ENCODE measurements around the gene BMPR1B. TPM values are rescaled to one million over a fixed set of nuclear protein-coding genes. Genes with fewer than 3 reads are reported as not detected.
"Not testable (repeated sequence)": the region's sequence is repeated elsewhere in the genome, so short reads cannot be mapped to it uniquely, and the experiment has no call there.

BMPR1B gene
- total RNA-seq, 6 experiments from 2014 or later = 0.31 to 1.6 (median 0.62) TPM

- DNase-seq = no peak
- TF ChIP-seq POLR2A (IDR thresholded peaks at IDR 0.05) (no peak), CTCF (IDR thresholded peaks at IDR 0.05) (no peak)
- Histone ChIP-seq H3K36me3 (no peaks in the 10 kb centered on the region), H3K27ac (no peak overlapping the region), H3K9me3 (no peaks in the 10 kb centered on the region), H3K4me1 (no peaks in the 10 kb centered on the region), H3K27me3 (no peaks in the 10 kb centered on the region), H3K4me3 (no peak overlapping the region)
- 44% methylated on average over 5 of the region's 5 CpGs for WGBS (ENCODE audit: insufficient coverage, low coverage, low lambda C conversion rate, missing lambda C conversion rate)
- intact Hi-C loops (cut with DNase I) = no loop called here
- ATAC-seq = no peak
Measured at GRCh38 chr4:94826206-94826605, 68.5 kb downstream of the BMPR1B start.

- TF ChIP-seq CTCF (IDR thresholded peaks at IDR 0.05) = no peak
- no peak for TF ChIP-seq POLR2A (IDR thresholded peaks at IDR 0.05)
- Histone ChIP-seq H3K27me3 (no peaks in the 10 kb centered on the region), H3K4me3 (no peak overlapping the region), H3K27ac (no peak overlapping the region), H3K36me3 (no peaks in the 10 kb centered on the region), H3K4me1 (no peaks in the 10 kb centered on the region), H3K9me3 (no peaks in the 10 kb centered on the region)
- ATAC-seq = no peak
- DNase-seq = no peak
- intact Hi-C loops (cut with DNase I) = no loop called here
- WGBS (ENCODE audit: insufficient coverage, low coverage, low lambda C conversion rate, missing lambda C conversion rate) = 53% methylated on average over 5 of the region's 5 CpGs
Measured at GRCh38 chr4:94827481-94828110, 69.8 kb downstream of the BMPR1B start.

- Histone ChIP-seq H3K36me3 (no peaks in the 10 kb centered on the region), H3K9me3 (no peaks in the 10 kb centered on the region), H3K27me3 (no peaks in the 10 kb centered on the region), H3K4me1 (no peaks in the 10 kb centered on the region), H3K27ac (no peak overlapping the region), H3K4me3 (no peak overlapping the region)
- no peak for DNase-seq
- no peak for ATAC-seq
- intact Hi-C loops (cut with DNase I) = no loop called here
- 67% methylated on average over 1 of the region's 1 CpG for WGBS (ENCODE audit: insufficient coverage, low coverage, low lambda C conversion rate, missing lambda C conversion rate)
- TF ChIP-seq POLR2A (IDR thresholded peaks at IDR 0.05) (no peak), CTCF (IDR thresholded peaks at IDR 0.05) (no peak)
Measured at GRCh38 chr4:94828882-94829281, 71.1 kb downstream of the BMPR1B start.

GRCh38 chr4:94831607-94832006 lies 73.9 kb downstream of the BMPR1B start:
- Histone ChIP-seq H3K36me3 (no peaks in the 10 kb centered on the region), H3K27ac (no peak overlapping the region), H3K4me3 (no peak overlapping the region), H3K9me3 (no peaks in the 10 kb centered on the region), H3K27me3 (no peaks in the 10 kb centered on the region), H3K4me1 (no peaks in the 10 kb centered on the region)
- ATAC-seq (no peak), DNase-seq (no peak)
- WGBS (ENCODE audit: insufficient coverage, low coverage, low lambda C conversion rate, missing lambda C conversion rate) = 91% methylated on average over 2 of the region's 2 CpGs
- TF ChIP-seq CTCF (IDR thresholded peaks at IDR 0.05) = no peak
- TF ChIP-seq POLR2A (IDR thresholded peaks at IDR 0.05) = no peak
- intact Hi-C loops (cut with DNase I) = no loop called here

- intact Hi-C loops (cut with DNase I); H3K27me3 ChIP-seq; H3K4me3 ChIP-seq; H3K9me3 ChIP-seq; H3K36me3 ChIP-seq; H3K27ac ChIP-seq; ATAC-seq; H3K4me1 ChIP-seq; DNase-seq: not testable (repeated sequence)
- WGBS (ENCODE audit: insufficient coverage, low coverage, low lambda C conversion rate, missing lambda C conversion rate) = 80% methylated on average over 4 of the region's 5 CpGs
Measured at GRCh38 chr4:94832329-94832728, 74.6 kb downstream of the BMPR1B start.

Data from right lobe of liver (tissue), 6 donors.